ENCODE data around the gene CSF2. TPM values are rescaled to one million over a fixed set of nuclear protein-coding genes. Genes with fewer than 3 reads are reported as not detected.

Gene CSF2
- total and polyA plus RNA-seq, 2 experiments from 2014 or later: not detected

GRCh38 chr5:132102101-132102701 lies 28.6 kb downstream of the CSF2 start:
- Histone ChIP-seq H3K4me3 (no peak overlapping the region), H2AFZ (no peak overlapping the region), H3K27ac (no peak overlapping the region), H3K36me3 (replicated peaks; ENCODE audit: insufficient read depth, low read depth) (no peaks in the 10 kb centered on the region), H3K27me3 (no peaks in the 10 kb centered on the region), H3K4me2 (no peak overlapping the region), H3K79me2 (no peaks in the 10 kb centered on the region), H3K9me2 (replicated peaks; ENCODE audit: insufficient read depth) (no peaks in the 10 kb centered on the region), H3K4me1 (ENCODE audit: insufficient read depth) (no peaks in the 10 kb centered on the region), H4K20me1 (ENCODE audit: insufficient read depth, poor library complexity, severe bottlenecking) (no peaks in the 10 kb centered on the region), H3K9me3 (ENCODE audit: low read depth) (no peaks in the 10 kb centered on the region)
- WGBS (ENCODE audit: low lambda C conversion rate, missing lambda C conversion rate): 95% methylated on average over 5 of the region's 5 CpGs
- no peak for DNase-seq (ENCODE audit: low spot score)
- no peak for TF ChIP-seq EZH2phosphoT487 (IDR thresholded peaks at IDR 0.05; ENCODE audit: low read depth, severe bottlenecking, unreplicated experiment)
- TF ChIP-seq EZH2 (IDR thresholded peaks at IDR 0.05; ENCODE audit: borderline replicate concordance): no peak
- no peak for TF ChIP-seq CTCF (IDR thresholded peaks at IDR 0.05; ENCODE audit: poor library complexity)

GRCh38 chr5:132102944-132103331 lies 29.3 kb downstream of the CSF2 start:
- Histone ChIP-seq H3K36me3 (replicated peaks; ENCODE audit: insufficient read depth, low read depth) (no peaks in the 10 kb centered on the region), H3K27ac (no peak overlapping the region), H4K20me1 (ENCODE audit: insufficient read depth, poor library complexity, severe bottlenecking) (no peaks in the 10 kb centered on the region), H3K4me2 (no peak overlapping the region), H3K27me3 (no peaks in the 10 kb centered on the region), H3K4me3 (no peak overlapping the region), H2AFZ (no peak overlapping the region), H3K9me2 (replicated peaks; ENCODE audit: insufficient read depth) (no peaks in the 10 kb centered on the region), H3K79me2 (no peaks in the 10 kb centered on the region), H3K4me1 (ENCODE audit: insufficient read depth) (no peaks in the 10 kb centered on the region), H3K9me3 (ENCODE audit: low read depth) (no peaks in the 10 kb centered on the region)
- no peak for DNase-seq (ENCODE audit: low spot score)
- no peak for TF ChIP-seq EZH2 (IDR thresholded peaks at IDR 0.05; ENCODE audit: borderline replicate concordance)
- TF ChIP-seq EZH2phosphoT487 (IDR thresholded peaks at IDR 0.05; ENCODE audit: low read depth, severe bottlenecking, unreplicated experiment): no peak
- no peak for TF ChIP-seq CTCF (IDR thresholded peaks at IDR 0.05; ENCODE audit: poor library complexity)
- 69% methylated on average over 3 of the region's 3 CpGs for WGBS (ENCODE audit: low lambda C conversion rate, missing lambda C conversion rate)

GRCh38 chr5:132103332-132103951 lies 29.9 kb downstream of the CSF2 start:
- DNase-seq (ENCODE audit: low spot score): peak; percentile 78
- no peak for TF ChIP-seq EZH2phosphoT487 (IDR thresholded peaks at IDR 0.05; ENCODE audit: low read depth, severe bottlenecking, unreplicated experiment)
- no peak for TF ChIP-seq EZH2 (IDR thresholded peaks at IDR 0.05; ENCODE audit: borderline replicate concordance)
- TF ChIP-seq CTCF (IDR thresholded peaks at IDR 0.05; ENCODE audit: poor library complexity): no peak
- Histone ChIP-seq H3K36me3 (replicated peaks; ENCODE audit: insufficient read depth, low read depth) (no peaks in the 10 kb centered on the region), H3K27me3 (no peaks in the 10 kb centered on the region), H3K4me2 (no peak overlapping the region), H2AFZ (no peak overlapping the region), H3K79me2 (no peaks in the 10 kb centered on the region), H3K4me1 (ENCODE audit: insufficient read depth) (no peaks in the 10 kb centered on the region), H3K9me3 (ENCODE audit: low read depth) (no peaks in the 10 kb centered on the region), H4K20me1 (ENCODE audit: insufficient read depth, poor library complexity, severe bottlenecking) (no peaks in the 10 kb centered on the region), H3K9me2 (replicated peaks; ENCODE audit: insufficient read depth) (no peaks in the 10 kb centered on the region), H3K4me3 (no peak overlapping the region), H3K27ac (peak overlapping the region; percentile 52)

Data from hepatocyte (in vitro differentiated cells).